ENCODE results near the gene PROC. TPM values are rescaled to one million over a fixed set of nuclear protein-coding genes. Genes with fewer than 3 reads are reported as not detected.

Gene PROC
- total and polyA plus RNA-seq, 2 of the 8 experiments (the other 6 are each of a cell fraction or from before 2014, with no cell fraction given), result 1.5 to 1.6 TPM

- TF ChIP-seq ATF2 (IDR thresholded peaks at IDR 0.05; ENCODE audit: low read length), result no peak
- no peak for TF ChIP-seq CHD1 (IDR thresholded peaks at IDR 0.05; ENCODE audit: low read depth, low read length)
- TF ChIP-seq USF2 (IDR thresholded peaks at IDR 0.05; ENCODE audit: low read length), result no peak
Measured at GRCh38 chr2:127392828-127393578, 25.2 kb upstream of the PROC start (continued).
